HG02571 (cell line): ENCODE measurements around the gene NDUFB5.

Experiments
- ATAC-seq: cut with Tn5 transposase; IDR thresholded peaks from one replicate; pipeline ENCODE4 v1.9.1; 2021; ENCODE audit warnings: mild to moderate bottlenecking, moderate library complexity; ENCODE audit not compliant: unreplicated experiment

Gene NDUFB5

DNA sequence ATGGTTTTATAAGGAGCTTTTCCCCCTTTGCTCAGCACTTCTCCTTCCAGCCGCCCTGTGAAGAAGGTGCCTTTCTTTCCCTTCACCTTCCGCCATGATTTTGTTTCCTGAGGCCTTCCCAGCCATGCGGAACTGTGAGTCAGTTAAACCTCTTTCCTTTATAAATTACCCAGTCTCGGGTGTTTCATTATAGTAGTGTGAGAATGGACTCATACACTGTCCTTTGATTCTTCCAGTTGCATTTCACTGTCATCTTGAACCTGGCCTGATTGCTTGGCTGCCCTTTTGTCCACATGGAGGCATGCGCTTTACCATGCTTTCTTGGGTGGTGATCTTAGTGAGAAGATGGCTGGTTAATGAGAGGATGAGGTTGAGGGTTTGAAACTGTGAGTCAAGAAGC lies 71.5 kb downstream of the NDUFB5 start:
- ATAC-seq, result no peak
